HCT116 (cell line): ENCODE results near the gene OR4A15.

Source experiments
- EZH2 ChIP-seq: fragments of 200-600 bp; sonication (generic); IDR thresholded peaks from 2 replicates; pipeline ENCODE4 v1.6.1; 2017; ENCODE audit warnings: antibody characterized with exemption, mixed run types
- POLR2A ChIP-seq: IDR thresholded peaks from 2 replicates; pipeline ENCODE4 v1.7.0; 2011; ENCODE audit warnings: borderline replicate concordance; ENCODE audit not compliant: insufficient read depth, insufficient read length; ENCODE audit errors: extremely low read depth
- RAD21 ChIP-seq: IDR thresholded peaks from 2 replicates; pipeline ENCODE4 v1.6.1; 2012; ENCODE audit warnings: low read depth, mild to moderate bottlenecking
- TF ChIP-seq, protein P1 (sequence below), 3 experiments: fragments of 200-600 bp in 1 of 3; sonication (generic) in 1 of 3; IDR thresholded peaks in 2 of 3; conservative IDR thresholded peaks in 1 of 3; 2 replicates each; pipeline ENCODE4 v1.5.1; 2012 to 2017; ENCODE audit warnings: low read depth in 2 of 3, low read length in 2 of 3, antibody characterized with exemption in 1 of 3, borderline replicate concordance in 1 of 3, control low read depth in 1 of 3, mild to moderate bottlenecking in 1 of 3, mixed read lengths in 1 of 3, mixed run types in 1 of 3, moderate library complexity in 1 of 3; ENCODE audit not compliant: insufficient read depth in 1 of 3

- TF ChIP-seq, protein P1, sequence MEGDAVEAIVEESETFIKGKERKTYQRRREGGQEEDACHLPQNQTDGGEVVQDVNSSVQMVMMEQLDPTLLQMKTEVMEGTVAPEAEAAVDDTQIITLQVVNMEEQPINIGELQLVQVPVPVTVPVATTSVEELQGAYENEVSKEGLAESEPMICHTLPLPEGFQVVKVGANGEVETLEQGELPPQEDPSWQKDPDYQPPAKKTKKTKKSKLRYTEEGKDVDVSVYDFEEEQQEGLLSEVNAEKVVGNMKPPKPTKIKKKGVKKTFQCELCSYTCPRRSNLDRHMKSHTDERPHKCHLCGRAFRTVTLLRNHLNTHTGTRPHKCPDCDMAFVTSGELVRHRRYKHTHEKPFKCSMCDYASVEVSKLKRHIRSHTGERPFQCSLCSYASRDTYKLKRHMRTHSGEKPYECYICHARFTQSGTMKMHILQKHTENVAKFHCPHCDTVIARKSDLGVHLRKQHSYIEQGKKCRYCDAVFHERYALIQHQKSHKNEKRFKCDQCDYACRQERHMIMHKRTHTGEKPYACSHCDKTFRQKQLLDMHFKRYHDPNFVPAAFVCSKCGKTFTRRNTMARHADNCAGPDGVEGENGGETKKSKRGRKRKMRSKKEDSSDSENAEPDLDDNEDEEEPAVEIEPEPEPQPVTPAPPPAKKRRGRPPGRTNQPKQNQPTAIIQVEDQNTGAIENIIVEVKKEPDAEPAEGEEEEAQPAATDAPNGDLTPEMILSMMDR (IDR thresholded peaks at IDR 0.05 in 2 of 3, conservative IDR thresholded peaks at IDR 0.05 in 1 of 3; ENCODE audit: borderline replicate concordance in 1 of 3, insufficient read depth in 1 of 3, low read depth in 2 of 3, low read length in 2 of 3), result no peak
- TF ChIP-seq EZH2, result no peak
- TF ChIP-seq RAD21, result no peak
- no peak for TF ChIP-seq POLR2A
Measured at GRCh38 chr11:55345306-55345705, 22.5 kb upstream of the OR4A15 start.
